Fibroblast of skin of right quadriceps (primary cell): Measurements from ENCODE around the gene ZC3H7A.
"Not testable (repeated sequence)": the region's sequence is repeated elsewhere in the genome, so short reads cannot be mapped to it uniquely, and the experiment has no call there.

Source experiments
- DNase-seq: peaks from one replicate; pipeline ENCODE4 v3.0.0-alpha.2; 2013

The ZC3H7A gene

GRCh38 chr16:11797166-11797956 lies at the start of gene ZC3H7A:
Gene ZC3H7A, minus strand, starts transcription at chr16:11797258. Its CDS starts 14,904 bp downstream, at chr16:11782354.
- peak; percentile 97 for DNase-seq

- DNase-seq: no peak
Measured at GRCh38 chr16:11844499-11844898, 47.4 kb upstream of the ZC3H7A start.

GRCh38 chr16:11843861-11844260 lies 46.8 kb upstream of the ZC3H7A start:
- no peak for DNase-seq

GRCh38 chr16:11843206-11843605 lies 46.1 kb upstream of the ZC3H7A start:
- no peak for DNase-seq

- no peak for DNase-seq
Measured at GRCh38 chr16:11841026-11841425, 44.0 kb upstream of the ZC3H7A start.

- peak; percentile 95 for DNase-seq
Measured at GRCh38 chr16:11836650-11837244, 39.7 kb upstream of the ZC3H7A start.

- peak; percentile 81 for DNase-seq
Measured at GRCh38 chr16:11835891-11836649, 39.0 kb upstream of the ZC3H7A start.

GRCh38 chr16:11835309-11835708 lies 38.3 kb upstream of the ZC3H7A start:
- no peak for DNase-seq

GRCh38 chr16:11833951-11834695 lies 37.1 kb upstream of the ZC3H7A start:
- DNase-seq: peak; percentile 72

- DNase-seq: no peak
Measured at GRCh38 chr16:11828696-11829095, 31.6 kb upstream of the ZC3H7A start.

GRCh38 chr16:11825520-11826165 lies 28.6 kb upstream of the ZC3H7A start:
- not testable (repeated sequence) for DNase-seq

GRCh38 chr16:11824362-11824761 lies 27.3 kb upstream of the ZC3H7A start:
- DNase-seq: peak; percentile 8

- DNase-seq: not testable (repeated sequence)
Measured at GRCh38 chr16:11823645-11824044, 26.6 kb upstream of the ZC3H7A start.

GRCh38 chr16:11819798-11820197 lies 22.7 kb upstream of the ZC3H7A start:
- DNase-seq: no peak

- DNase-seq: not testable (repeated sequence)
Measured at GRCh38 chr16:11818970-11819369, 21.9 kb upstream of the ZC3H7A start.

GRCh38 chr16:11816123-11816522 lies 19.1 kb upstream of the ZC3H7A start:
- DNase-seq: no peak

- DNase-seq: not testable (repeated sequence)
Measured at GRCh38 chr16:11814800-11815199, 17.7 kb upstream of the ZC3H7A start.

GRCh38 chr16:11806721-11807120 lies 9.7 kb upstream of the ZC3H7A start:
- DNase-seq: peak; percentile 81

GRCh38 chr16:11805556-11805955 lies 8.5 kb upstream of the ZC3H7A start:
- DNase-seq: no peak

- peak; percentile 35 for DNase-seq
Measured at GRCh38 chr16:11801481-11802021, 4.5 kb upstream of the ZC3H7A start.

GRCh38 chr16:11800382-11800718 lies 3.3 kb upstream of the ZC3H7A start:
- DNase-seq: no peak
